NCI-H187 (cell line): ENCODE results near the gene A3GALT2.
A peak's percentile ranks its signal among the peaks of the same experiment; 100 is the strongest.

Source experiments
- DNase-seq, 2 experiments: peaks; one replicate each; lab custom pipeline; 2025; lab: John Stamatoyannopoulos, UW

The A3GALT2 gene

DNA sequence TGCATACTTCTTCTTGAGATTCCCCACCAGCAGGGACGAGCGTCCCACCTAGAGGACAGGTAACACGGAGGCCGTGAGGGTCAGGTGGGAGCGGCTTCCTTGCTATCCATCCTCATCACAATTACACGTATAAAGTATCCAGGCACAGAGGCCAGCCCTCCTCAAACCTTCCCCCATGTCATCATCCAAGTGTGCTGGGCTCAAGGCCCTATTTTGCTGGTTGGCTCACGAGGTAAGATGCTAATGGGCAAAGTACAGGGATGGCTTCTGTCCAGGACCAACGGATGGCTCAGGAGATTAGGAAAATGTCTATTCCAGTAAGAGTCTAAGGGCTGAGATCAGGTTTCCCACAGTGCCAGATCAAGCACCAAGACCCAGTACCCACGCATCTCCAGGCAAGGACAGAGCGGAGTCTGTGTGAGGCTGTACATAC, 11.5 kb upstream of the A3GALT2 start:
- no peak for DNase-seq

DNA sequence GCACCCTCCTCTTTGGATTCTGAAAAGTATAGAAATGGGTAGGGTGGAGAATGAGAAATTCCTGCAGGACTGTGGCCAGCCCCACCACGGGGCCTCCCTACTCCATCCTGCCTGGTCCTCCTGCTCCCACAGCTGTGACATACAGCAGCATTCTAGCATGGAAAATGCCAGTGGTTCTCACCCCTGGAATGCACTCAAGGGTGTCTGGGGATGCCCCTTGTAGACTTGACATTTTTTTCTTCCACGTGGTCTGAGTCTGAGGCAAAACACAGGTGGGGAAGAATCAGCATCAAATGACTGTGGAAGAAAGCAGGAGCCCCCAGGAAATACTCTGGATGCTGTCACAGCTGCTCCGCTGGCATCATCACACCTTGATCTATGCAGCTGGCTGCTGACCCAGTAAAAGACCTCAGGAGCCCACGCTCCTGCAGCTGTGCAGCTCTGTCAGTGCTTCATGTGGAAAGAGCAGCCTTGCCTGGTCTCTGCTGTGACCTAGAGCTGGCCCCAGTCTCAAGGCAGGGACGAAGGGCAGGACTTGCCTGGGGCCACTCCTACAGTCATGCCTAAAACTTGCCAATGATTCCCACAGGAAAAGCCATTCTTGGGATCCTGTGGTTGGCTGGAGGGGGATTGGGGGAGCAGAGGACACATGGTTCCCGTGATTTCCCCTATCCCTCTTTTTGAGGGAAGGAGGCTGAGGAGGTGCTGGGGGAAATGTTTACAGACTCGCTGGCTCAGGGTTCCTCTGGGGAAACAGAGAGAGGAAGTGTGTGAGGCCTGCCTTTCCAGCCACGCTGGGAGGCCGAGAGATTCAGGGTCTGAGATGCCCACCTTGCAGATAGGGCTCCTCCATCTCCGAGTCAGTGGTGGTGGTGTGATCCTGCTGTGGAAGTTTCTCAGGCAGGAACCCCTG, 10.8 kb upstream of the A3GALT2 start:
- DNase-seq, result no peak

DNA sequence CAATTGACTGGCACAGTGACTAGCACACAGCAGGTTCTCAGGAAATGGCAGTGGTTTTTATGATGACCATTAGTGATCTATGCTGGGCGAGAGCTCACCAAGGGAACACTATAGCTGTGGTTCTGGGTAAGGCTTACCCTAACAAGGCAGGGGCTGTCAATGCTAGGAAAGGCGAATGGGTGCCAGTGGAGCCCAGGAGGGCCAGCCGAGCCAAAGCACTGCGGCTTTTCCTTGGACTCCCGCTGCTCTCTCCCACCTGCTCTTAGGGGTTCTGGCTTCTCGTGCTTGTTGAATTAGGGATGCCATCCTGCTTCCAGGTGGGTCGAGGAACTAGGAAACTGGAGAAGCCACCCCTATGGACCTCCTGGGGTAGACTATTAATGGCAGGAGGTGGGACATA, 10.0 kb upstream of the A3GALT2 start:
- DNase-seq, result no peak

DNA sequence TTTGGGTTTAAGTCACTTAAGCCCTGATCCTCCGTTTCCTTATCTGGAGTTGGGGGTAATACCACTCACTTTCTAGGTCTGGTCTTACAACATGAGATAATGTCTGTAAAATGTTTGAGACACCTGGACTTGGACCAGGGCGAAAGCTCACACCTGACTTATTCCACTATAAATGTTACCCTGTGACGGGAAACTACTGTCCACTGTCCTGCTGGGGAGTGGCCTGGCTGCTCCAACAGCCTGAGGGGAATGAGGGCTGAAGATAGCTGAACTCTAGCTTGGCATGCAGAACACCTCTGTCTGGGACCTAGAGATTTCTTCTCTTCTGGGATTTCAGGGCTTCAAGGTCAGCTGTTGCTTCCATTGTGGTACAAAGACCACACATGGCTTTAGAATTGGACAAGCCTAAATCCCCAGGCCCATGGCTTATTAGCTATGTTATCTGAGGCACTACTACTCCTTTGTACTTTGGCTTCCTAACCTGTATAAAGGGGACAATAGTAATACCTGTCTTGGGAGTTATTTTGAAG, 9.5 kb upstream of the A3GALT2 start:
- no peak for DNase-seq

DNA sequence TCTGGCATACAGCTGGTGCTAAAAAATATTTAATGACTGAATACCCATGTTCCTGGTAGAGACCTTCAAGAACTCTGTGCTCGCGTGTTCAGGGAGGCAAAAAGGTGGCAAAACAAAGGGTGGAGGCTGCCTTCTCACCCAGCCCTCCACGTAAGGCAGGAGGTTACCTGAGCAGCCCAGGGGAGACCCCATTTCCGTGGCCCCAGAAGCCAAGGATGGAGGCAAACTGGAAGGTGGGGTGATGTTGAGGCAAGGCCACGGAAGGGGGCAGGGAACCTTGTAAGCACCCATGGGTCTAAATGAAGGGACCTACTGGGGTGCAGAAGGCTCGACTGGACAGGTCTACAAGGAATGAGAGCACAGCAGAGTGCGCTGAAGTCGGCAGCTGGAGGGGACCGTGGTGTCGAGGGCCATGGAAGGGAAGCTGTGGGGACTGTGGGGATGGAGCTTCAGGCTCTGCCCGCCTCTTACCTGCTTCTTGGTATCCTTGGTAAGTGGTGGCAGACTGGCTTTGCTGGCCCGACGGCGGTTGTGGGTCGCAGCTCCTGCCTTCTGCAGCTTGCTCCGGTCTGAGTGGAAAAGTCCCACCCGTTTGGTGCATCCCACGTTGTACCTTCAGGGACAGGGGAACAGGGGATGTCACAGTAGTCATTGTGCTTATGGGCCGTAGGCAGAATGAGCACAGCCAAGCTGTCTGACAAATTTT, 8.9 kb upstream of the A3GALT2 start:
- DNase-seq, result no peak

DNA sequence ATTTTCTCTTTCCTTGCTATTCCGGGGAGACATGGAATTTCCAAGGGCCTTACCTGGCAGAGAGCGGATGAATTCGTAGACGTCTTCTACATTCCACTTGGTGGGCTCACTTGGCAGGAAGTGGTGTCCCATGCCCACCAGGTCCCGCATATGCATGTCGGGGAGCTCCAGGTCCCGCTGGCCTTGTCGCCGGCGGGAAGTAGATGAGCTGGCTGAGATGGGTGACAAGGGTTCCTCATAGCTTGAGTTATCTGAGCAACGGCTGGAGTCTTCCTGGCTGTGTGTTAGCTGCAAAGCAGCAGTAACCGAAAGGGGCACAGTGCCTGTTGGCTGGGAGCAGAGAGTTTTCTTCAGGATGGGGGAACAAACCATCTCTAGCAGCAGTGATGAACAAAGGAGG, 7.9 kb upstream of the A3GALT2 start:
- DNase-seq, result no peak

DNA sequence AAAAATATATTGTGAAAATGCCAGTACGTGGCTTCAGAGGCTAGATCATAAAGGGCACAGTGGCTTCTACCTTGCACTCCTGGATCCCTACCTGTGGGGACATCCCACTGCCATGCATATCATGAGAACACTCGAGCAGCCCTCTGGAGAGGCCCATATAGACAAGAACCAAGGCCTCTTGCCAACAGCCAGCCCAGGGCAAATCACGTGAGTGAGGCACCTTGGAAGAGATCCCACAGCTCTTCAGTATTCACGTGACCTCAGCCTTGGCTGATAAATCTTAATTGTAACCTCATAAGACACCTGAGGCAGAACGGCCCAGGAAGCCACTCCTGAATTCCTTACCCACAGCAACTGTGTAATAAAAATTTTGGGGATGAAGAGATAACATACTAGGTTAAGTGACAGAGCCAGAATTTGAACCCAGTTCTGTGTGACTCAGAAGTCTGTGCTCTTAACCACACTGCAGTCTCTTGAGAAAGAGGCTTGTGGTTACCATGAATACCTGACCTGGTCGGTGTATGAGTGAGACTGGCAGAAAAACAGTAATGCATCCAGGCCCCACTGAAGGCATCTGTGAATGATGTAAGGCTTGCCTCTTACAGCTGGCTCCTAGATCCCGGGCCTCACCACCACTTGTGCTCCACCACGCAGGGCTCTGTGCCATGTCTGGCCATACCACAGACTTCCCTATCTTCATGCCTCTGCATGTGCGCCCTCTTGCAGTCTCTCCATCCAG, 6.9 kb upstream of the A3GALT2 start:
- peak; percentile 44 to 64 for DNase-seq

DNA sequence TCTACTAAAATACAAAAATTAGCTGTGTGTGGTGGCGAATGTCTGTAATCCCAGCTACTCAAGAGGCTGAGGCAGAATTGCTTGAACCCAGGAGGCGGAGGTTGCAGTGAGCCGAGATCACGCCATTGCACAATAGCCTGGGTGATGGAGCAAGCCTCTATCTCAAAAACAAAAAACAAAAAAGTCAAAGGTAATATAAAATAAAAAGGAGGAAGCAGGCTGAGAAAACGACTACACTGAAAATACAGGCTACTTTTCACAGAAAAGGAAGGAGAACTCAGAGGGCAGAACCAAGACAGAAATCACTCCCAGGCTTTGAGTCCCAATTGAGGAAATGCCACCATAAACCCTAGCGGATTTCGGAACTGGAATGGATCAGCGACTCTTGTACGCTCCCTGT, 5.9 kb upstream of the A3GALT2 start:
- no peak for DNase-seq

DNA sequence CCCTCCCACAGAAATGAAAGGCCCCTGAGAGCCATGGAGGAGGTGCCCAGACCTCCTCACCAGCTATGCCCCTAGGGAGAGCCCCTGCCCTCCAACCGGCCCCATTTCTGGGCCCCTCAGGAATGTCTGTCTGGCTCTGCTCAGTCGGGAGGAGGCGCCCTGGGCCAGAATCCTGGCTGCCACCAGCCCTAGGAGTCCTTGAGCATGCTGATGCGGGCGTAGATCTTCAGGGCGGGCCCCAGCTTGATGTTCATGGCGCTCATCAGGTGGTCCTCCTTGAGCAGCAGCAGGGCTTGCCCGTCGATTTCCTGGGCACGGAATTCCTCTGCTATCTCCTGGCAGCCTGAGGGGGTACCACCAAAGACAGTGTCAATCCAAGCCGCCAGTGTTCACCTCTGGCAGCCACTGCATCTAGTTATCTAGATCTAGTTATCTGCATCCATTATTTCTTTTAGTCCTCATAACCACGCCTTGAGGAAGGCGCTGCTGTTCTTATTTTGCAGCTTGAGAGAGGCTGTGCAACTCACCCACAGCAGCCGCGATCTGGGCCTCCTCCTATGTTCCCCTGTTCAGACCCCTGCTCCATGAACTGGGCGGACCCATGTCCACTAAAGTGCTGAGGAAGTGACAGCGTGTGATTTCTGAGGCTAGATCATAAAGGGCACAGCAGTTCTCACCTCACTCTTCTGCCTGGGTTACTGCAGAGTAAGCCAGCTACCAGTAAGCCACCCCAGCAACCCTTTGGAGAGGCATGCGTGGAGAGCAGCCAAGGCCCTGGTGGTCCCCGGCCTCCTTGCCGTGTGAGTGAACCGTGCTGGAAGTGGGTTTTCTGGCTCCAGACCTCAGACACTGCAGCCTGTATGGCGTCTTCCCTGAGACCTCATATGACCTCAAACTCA, 4.0 kb upstream of the A3GALT2 start:
- DNase-seq, result no peak

DNA sequence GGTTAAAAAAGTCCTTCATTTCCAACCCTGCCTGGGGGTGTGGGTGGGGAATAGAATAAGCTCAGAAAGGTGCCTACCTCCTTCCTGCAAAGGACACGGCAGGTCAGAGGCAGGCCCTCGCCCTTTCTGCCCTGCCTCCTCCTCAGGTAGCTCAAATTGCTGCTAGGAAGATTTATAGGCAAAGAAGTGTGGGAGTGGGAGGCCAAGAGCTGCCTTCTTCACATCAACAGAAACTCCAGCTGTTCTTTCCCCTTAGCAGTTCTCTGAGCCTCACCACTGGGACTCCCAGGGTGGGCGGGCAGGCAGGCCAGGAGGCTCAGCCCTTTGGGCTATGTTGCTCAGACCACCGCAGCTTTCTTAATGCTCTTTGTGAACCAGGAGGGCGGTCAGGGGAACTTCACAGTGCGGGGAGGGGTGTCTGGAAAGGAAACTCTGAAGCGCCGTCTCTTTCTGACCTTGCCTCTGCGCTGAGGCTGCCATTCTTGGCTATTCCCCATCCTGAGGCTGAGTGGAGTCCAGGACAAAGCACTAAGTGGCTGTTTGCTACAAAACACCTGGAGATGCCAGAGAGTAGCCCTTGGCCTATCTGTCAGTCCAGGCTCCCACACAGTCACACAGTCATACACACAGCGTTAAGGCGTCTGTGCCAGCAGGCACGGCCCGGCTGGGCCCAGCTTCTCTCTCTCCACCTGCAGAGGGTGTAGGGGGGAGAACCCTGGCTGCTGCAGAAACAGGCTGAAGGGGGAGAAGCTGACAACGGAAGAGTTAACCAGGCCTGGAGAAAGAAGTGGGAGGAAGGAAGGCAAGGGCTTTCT, 3.0 kb upstream of the A3GALT2 start:
- DNase-seq, result no peak

DNA sequence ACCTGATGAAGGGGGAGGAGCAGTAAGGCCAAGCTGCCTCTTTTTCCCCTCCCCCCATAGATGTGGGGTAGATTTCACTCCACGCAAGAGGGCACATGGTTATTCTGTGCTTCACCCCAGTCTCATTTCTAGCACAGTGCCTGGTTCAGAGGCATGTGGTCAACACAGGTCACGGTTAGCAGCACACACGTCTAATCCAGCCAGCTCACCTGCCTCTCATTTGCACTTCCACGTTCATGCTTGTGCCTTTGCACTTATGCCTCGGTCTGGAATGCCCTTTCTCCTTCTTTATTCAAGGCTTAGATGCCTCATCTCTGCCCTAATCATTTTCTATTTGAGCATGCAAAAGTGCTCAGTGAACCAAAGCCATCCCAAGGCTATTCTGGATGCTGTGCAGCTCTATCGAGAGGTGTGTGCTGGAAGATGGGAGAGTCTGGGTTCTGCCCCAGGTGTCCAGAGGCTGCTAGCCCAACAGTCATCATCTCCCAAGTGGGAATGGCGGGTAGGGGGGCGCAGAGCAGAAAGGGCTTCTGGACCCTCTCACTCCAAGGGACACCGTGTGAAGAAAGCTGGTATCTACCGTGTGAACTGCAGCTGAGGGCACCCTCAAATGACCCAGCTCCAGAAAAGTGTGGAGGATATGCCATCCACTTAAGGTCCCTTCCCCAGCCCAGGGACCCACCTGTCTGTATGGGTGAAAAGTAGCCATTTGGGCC, 2.1 kb upstream of the A3GALT2 start:
- no peak for DNase-seq

DNA sequence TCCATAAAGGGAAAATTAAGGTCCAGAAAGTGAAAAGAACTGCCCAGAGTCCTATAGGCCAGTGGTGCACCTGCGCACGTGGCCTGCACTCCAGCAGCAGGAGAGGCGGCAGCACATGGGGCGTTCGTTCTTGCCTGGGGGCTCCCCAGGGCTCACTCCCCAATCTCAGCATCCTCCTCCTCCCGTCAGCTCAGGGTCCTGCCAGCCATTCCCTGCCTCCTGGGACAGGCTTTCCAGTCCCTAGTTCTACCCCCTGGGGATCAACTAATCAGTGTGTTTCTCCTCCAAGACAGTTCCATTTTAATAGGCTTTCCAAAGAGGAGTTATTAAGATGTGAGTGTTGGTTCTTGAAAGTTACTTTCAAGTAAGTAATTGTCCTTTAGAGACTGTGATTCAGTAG, 1.2 kb upstream of the A3GALT2 start:
- no peak for DNase-seq

DNA sequence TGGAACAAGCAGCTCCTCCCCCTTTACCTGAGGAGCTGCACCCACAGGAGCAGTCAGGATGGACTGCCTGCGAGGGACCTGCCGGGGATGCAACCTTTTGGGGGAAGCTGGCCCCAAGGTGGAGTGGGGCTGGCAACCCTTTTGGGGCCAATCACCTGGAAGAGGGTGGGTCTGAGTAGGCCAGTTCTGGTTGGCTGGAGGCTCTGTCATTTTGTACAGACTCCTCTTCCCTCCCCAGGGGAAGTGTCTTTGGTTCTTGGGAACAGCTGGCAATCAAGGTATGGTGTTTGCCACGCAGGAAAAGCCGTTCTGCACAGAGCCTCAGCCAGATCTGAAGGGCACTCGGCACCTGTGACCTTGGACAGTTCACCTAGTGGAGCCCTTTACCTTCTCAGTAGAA, 280 bp upstream of the A3GALT2 start:
- no peak for DNase-seq

DNA sequence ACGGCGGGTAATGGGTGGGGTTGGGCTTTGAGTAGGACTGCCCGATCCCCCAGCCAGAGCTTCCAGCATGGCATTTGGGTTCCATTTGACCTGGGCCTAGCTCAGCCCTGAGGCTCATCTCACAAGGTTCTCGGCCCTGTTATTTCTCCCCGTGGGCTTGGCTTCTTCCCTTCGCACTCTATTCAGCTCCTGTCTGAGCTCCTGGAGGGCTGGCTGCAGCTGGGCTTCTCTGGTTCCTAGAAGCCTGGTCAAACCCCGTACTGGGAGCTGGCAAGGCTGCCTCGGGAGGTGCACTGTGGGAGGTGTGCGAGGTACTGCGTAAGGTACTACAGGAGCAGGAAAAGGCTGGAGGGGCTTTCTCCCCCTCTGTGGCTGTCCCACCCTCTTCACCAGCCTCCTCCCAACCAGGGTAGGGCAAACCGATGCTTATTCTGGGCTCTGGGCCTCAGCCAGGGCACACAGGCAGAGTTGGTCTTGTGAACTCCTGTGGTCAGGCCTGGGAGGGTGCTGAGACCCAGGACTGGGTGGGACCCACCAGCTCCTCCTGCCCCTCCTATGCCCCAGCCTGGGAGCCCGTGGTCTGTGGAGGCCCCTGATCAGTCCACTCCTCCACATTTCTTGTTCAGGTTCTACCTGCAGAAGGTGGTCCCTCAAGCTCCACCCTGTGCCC, 814 bp downstream of the A3GALT2 start:
- DNase-seq, result no peak

DNA sequence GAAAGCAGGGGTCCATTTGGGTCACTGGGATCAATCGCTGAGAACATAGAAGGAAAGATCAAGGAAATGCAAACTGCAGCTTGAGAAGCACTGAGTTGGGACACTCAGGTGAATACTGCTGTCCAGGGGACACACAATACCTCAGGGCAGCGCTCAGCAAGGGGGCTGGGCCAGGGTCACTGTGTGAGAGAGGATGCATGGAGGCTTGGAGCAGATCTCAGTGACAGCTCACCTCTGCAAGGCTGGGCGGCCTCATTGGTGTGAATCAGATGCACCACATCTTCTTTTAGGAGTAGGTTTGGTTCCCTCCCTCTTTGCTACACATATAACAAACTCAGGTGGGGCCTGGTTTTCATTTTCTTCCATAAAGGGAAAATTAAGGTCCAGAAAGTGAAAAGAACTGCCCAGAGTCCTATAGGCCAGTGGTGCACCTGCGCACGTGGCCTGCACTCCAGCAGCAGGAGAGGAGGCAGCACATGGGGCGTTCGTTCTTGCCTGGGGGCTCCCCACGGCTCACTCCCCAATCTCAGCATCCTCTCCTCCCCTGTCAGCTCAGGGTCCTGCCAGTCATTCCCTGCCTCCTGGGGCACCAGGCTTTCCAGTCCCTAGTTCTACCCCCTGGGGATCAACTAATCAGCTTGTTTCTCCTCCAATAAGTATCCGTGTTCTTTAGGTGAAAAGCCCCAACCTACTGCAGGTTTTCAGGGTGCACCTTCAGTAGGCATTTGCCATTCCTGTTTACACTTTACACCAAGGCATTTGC, 1.5 kb downstream of the A3GALT2 start:
- no peak for DNase-seq

DNA sequence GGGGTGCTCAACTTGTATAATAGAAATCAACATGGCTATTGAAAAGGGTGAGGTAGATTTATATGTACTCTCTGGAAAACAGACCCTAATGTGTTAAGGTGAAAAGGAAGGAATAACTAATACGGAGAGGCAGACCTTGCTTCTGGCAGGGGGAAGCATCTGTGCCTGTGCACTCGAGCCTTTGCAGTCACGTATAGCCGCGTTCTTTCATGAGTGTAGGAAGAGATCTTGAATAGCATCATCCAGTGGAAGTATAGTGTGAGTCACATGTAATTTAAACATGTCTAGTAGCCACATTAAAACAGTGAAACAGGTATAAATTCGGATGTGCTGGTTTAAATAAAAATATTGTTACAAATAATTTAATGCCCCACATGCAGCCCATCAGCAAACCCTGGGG, 3.0 kb downstream of the A3GALT2 start:
- DNase-seq, result no peak

DNA sequence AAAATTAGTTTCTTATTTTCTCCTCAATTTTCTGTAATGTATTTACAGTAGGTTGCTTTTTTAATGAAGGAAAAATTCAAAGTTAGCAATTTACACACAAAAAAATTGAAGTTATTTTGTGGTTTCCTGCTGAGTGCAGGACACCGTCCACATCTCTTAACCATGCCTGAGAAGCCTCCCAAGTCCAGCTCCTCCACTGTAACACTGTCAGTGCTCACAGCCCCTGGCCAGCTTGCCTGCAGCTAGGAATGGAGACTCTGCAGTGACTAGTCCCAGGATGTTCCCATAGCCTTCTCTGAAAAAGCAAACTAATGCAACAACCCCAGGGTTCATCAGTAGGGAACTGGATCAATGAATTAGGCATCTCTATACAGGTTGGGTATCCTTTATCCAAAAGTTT, 3.5 kb downstream of the A3GALT2 start:
- no peak for DNase-seq

DNA sequence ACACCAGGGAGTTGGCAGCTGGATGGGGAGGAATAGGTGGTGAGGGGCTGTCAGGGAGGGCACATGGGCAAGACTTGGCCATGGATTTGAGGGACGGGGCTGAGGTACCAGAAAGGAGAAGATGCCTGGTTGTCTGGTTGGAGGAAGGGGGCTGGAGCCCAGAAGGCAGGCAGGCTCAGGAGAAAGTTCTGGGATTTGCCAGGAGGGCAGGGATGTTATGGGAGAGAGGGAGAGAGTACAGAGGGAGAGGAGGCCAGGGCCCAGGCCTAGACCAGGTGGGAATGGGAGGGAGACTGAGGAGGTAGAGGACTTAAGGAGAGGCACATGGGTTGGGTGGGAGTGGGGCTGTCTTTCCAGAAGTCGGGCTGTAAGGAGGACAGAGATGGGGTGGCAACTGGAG, 4.3 kb downstream of the A3GALT2 start:
- no peak for DNase-seq

DNA sequence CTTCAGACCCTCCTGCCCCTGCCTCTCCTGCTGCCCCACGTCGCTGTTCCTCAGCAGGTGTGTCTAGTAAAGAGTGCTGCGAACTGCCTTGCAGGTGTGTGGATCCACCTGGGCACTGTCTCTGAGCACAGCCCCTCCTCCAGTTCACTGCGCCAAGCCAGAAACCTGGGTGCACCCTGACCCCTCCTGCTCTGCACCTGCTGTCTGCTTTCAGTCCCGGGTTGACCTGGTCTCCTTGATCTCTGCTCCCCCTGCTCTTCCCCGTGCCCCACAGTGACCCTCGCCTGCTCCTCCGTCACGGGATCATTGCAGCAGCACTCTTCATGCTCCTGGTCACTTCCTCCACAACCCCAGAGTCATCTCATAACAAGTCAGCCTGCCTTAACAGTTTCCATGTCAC, 6.5 kb downstream of the A3GALT2 start:
- DNase-seq, result no peak
